Muscle of leg (tissue), 11 donors: ENCODE results near the gene GCAT. TPM values are rescaled to one million over a fixed set of nuclear protein-coding genes. Genes with fewer than 3 reads are reported as not detected.
"Not testable (repeated sequence)": the region's sequence is repeated elsewhere in the genome, so short reads cannot be mapped to it uniquely, and the experiment has no call there.

Experiments used
- DNase-seq: peaks from one replicate; pipeline ENCODE4 v3.0.0; 2013
- H3K27ac ChIP-seq: one replicate; pipeline ENCODE4 v1.5.1; 2013; ENCODE audit warnings: mild to moderate bottlenecking, low read length, control low read depth
- H3K27me3 ChIP-seq: one replicate; pipeline ENCODE4 v1.6.1; 2013; ENCODE audit warnings: low read length; ENCODE audit not compliant: control insufficient read depth, insufficient read depth
- H3K36me3 ChIP-seq: one replicate; pipeline ENCODE4 v1.6.1; 2013; ENCODE audit warnings: low read length; ENCODE audit not compliant: control insufficient read depth, insufficient read depth
- H3K4me1 ChIP-seq: one replicate; pipeline ENCODE4 v1.6.1; 2013; ENCODE audit warnings: low read length; ENCODE audit not compliant: control insufficient read depth, insufficient read depth
- H3K4me3 ChIP-seq: one replicate; pipeline ENCODE4 v1.5.1; 2013; ENCODE audit warnings: low read length, control low read depth
- H3K9me3 ChIP-seq: replicated peaks from 2 replicates; pipeline ENCODE4 v1.6.1; 2013; ENCODE audit warnings: low read depth, low read length; ENCODE audit not compliant: control insufficient read depth
- WGBS: methylation state at CpG from one replicate; pipeline ENCODE4 v1.1.5; 2013; ENCODE audit warnings: missing lambda C conversion rate; ENCODE audit not compliant: insufficient coverage; 5-methylcytosine and 5-hydroxymethylcytosine counted together
- polyA plus RNA-seq, 8 donors: library from polyadenylated mRNA; unstranded; fragments of 120-200 nt; gene quantifications; one replicate each; pipeline versions ENCODE4 v1.2.1 to v1.2.3, GENCODE V29; 2013; ENCODE audit warnings: inconsistent platforms in 1 of 8, low replicate concordance in 1 of 8; ENCODE audit not compliant: insufficient read length in 8 of 8, insufficient read depth in 1 of 8
- total RNA-seq: library from RNA; stranded (reverse); fragments of 120-200 nt; gene quantifications from one replicate; pipeline ENCODE4 v1.2.4, GENCODE V29; 2013

The GCAT gene
- total and polyA plus RNA-seq, 9 donors = 4.4 to 8.3 (median 6.9) TPM

DNA sequence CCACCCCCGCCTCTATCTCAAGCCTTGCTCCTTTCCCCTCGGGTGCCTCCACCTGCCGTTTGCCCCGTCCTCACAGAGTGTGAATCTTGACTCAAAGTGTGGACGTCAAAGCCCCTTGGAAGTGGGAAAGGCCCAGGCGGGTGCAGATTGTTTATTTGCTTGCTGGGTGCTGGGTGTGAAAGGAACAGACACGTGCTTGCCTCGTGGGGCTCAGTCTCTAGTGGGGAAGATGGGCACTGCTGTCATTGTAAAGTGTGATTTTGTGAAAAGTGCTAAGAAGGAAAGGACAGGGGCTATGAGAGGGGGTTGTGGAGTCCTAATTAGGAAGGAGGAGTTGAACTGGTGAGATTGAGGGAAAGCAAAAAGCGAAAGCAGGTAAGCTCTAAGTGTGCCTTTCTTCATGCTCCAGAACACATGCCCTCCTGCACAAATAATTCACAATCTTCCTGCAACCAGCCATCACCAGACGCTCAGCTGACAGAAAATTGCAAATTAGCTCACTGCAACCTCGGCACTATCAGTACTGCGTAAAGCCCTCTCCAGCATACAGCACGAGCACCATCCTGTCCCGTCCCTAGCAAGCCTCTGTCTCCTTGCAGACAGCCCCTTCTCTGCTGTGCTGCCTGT is 9.7 kb upstream of the GCAT start:
- no peak overlapping the region for H3K4me3 ChIP-seq
- H3K27me3 ChIP-seq = peaks cover 2% of the 10 kb centered on the region
- no peak overlapping the region for H3K27ac ChIP-seq
- no peaks in the 10 kb centered on the region for H3K36me3 ChIP-seq
- peaks cover 10% of the 10 kb centered on the region for H3K4me1 ChIP-seq
- no peak for DNase-seq
- H3K9me3 ChIP-seq = no peaks in the 10 kb centered on the region
- 44% methylated on average over 9 of the region's 14 CpGs for WGBS

- DNase-seq, H3K4me3 ChIP-seq: not testable (repeated sequence)
- 100% methylated on average over 2 of the region's 9 CpGs for WGBS
Observed at GRCh38 chr22:37799979-37800378, 7.8 kb upstream of the GCAT start.

DNA sequence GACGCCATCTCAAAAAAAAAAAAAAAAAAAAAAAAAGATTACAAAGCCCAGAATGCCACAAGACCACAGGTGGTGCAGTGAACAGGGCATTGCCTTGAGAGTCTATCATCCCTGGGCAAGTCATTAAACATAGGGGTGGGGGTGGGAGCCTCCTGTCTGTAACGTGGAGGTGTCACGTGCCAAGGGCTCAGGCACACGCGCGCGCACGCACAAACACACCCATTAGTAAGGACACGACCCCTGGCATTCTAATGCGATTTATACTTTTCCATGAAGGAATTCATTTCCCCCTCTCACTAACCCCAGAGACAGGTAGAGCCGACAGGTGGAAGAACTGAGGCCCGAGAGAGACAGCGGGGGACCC is 5.8 kb upstream of the GCAT start:
- 3% methylated on average over 5 of the region's 13 CpGs for WGBS
- H3K27ac ChIP-seq = no peak overlapping the region

More at GRCh38 chr22:37799979-37800378, 7.8 kb upstream of the GCAT start:
- not testable (repeated sequence) for H3K36me3 ChIP-seq, H3K27ac ChIP-seq, H3K9me3 ChIP-seq
- Histone ChIP-seq H3K4me1 (peaks cover 28% of the 10 kb centered on the region), H3K27me3 (peaks cover 12% of the 10 kb centered on the region)

DNA sequence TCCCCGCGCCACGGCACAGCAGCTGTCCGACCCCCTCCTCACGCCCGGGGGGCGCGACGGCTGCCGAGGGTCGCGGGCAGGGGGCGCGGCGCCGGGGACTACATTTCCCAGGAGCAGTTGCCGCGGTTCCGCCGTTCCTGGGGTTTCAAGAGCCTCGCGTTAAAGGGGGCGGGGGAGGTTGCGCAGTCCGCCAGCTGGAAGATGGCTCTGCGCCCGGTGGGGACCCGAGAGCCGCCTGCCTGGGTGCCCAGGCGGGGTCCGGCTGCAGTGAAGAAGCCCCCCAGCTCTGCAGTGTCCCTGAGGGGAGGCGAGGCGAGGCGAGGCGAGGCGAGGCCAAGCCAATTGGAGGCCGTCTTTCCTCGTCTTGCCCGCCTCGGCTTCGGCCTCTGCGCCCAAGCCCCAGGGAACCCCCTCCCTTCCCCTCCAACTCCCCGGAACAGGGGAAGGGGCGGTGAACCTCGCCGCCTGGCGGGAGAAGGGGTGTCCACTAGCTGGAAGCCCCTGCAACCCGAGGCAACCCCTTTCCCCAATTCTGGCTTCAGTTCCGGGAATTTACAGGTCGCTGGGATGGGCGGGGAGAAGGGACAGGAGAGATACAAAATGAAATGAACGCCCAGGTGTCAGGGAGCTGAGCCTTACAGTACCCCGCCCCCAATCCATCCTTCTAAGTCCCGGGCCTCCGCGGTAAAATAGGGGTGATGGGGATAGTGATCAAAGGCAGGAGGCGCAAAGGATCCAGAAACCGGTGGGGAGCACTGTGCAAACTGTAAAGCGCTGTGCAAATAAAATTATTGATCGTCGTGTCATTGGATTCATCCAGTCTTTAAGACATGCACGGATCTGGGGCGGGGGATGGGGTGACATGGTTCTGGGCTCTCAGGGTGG is 5.2 kb upstream of the GCAT start:
- 3% methylated on average over 47 of the region's 63 CpGs for WGBS
- Histone ChIP-seq H3K4me3 (peak overlapping the region; percentile 77), H3K27ac (no peak overlapping the region), H3K36me3 (no peaks in the 10 kb centered on the region), H3K4me1 (peaks cover 39% of the 10 kb centered on the region), H3K9me3 (no peaks in the 10 kb centered on the region), H3K27me3 (peaks cover 14% of the 10 kb centered on the region)
- DNase-seq = peak; percentile 85

More for the DNA sequence above, 5.8 kb upstream of the GCAT start:
- Histone ChIP-seq H3K27me3 (peaks cover 12% of the 10 kb centered on the region), H3K36me3 (no peaks in the 10 kb centered on the region), H3K4me1 (peaks cover 36% of the 10 kb centered on the region), H3K4me3 (peak overlapping the region; percentile 77), H3K9me3 (no peaks in the 10 kb centered on the region)
- DNase-seq = no peak

- Histone ChIP-seq H3K4me1 (peaks cover 44% of the 10 kb centered on the region), H3K27ac (no peak overlapping the region), H3K9me3 (no peaks in the 10 kb centered on the region), H3K27me3 (peaks cover 14% of the 10 kb centered on the region), H3K4me3 (no peak overlapping the region), H3K36me3 (no peaks in the 10 kb centered on the region)
- 36% methylated on average over 13 of the region's 16 CpGs for WGBS
- DNase-seq = no peak
Observed at GRCh38 chr22:37803195-37803638, 4.5 kb upstream of the GCAT start.

GRCh38 chr22:37803639-37804351 is 3.9 kb upstream of the GCAT start:
- peaks cover 14% of the 10 kb centered on the region for H3K27me3 ChIP-seq
- peak overlapping the region; percentile 7 for H3K27ac ChIP-seq
- DNase-seq = no peak
- no peaks in the 10 kb centered on the region for H3K9me3 ChIP-seq
- 30% methylated on average over 26 of the region's 34 CpGs for WGBS
- H3K4me3 ChIP-seq = peak overlapping the region; percentile 94
- peaks cover 49% of the 10 kb centered on the region for H3K4me1 ChIP-seq
- H3K36me3 ChIP-seq = no peaks in the 10 kb centered on the region

- H3K27ac ChIP-seq = peak overlapping the region; percentile 98
- peaks cover 6% of the 10 kb centered on the region for H3K36me3 ChIP-seq
- no peaks in the 10 kb centered on the region for H3K9me3 ChIP-seq
- 0% methylated on average over 16 of the region's 29 CpGs for WGBS
- peaks cover 14% of the 10 kb centered on the region for H3K27me3 ChIP-seq
- peaks cover 56% of the 10 kb centered on the region for H3K4me1 ChIP-seq
- peak overlapping the region; percentile 94 for H3K4me3 ChIP-seq
- DNase-seq = no peak
Observed at GRCh38 chr22:37804352-37804880, 3.3 kb upstream of the GCAT start.

DNA sequence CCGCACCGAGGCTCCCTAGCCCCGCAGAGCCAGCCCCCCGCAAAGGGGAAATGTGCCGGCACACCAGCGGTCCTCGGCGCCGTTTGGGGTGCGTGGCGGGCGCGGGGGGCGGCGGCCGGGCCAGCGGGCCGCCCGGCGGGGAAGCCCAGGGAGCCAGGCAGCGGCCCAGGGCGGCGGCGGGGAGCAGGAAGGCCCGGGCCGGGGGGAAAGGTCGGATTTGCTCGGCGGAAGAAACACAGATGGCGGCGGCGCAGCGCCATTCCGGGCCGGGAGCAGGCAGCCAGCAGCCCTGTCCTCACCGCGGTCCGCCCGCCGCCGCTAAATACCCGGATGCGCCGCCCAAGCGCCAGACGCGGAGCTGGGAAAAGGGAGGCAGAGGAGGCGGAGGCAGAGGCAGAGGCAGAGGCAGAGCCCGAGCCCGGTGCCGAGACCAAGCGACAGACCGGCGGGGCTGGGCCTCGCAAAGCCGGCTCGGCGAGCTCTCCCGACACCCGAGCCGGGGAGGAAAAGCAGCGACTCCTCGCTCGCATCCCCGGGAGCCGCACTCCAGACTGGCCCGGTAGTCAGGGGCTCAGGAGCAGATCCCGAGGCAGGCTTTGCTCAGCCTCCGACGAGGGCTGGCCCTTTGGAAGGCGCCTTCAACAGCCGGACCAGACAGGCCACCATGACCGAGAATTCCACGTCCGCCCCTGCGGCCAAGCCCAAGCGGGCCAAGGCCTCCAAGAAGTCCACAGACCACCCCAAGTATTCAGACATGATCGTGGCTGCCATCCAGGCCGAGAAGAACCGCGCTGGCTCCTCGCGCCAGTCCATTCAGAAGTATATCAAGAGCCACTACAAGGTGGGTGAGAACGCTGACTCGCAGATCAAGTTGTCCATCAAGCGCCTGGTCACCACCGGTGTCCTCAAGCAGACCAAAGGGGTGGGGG is 2.6 kb upstream of the GCAT start:
- H3K4me1 ChIP-seq = peaks cover 56% of the 10 kb centered on the region
- H3K4me3 ChIP-seq = peak overlapping the region; percentile 94
- H3K9me3 ChIP-seq = no peaks in the 10 kb centered on the region
- peaks cover 14% of the 10 kb centered on the region for H3K27me3 ChIP-seq
- WGBS = 1% methylated on average over 87 of the region's 87 CpGs
- H3K36me3 ChIP-seq = peaks cover 7% of the 10 kb centered on the region
- DNase-seq = peak; percentile 95
- peak overlapping the region; percentile 98 for H3K27ac ChIP-seq

DNA sequence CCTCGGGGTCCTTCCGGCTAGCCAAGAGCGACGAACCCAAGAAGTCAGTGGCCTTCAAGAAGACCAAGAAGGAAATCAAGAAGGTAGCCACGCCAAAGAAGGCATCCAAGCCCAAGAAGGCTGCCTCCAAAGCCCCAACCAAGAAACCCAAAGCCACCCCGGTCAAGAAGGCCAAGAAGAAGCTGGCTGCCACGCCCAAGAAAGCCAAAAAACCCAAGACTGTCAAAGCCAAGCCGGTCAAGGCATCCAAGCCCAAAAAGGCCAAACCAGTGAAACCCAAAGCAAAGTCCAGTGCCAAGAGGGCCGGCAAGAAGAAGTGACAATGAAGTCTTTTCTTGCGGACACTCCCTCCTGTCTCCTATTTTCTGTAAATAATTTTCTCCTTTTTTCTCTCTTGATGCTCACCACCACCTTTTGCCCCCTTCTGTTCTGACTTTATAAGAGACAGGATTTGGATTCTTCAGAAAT is 1.9 kb upstream of the GCAT start:
- 18% methylated on average over 8 of the region's 10 CpGs for WGBS
- peaks cover 7% of the 10 kb centered on the region for H3K36me3 ChIP-seq
- peaks cover 14% of the 10 kb centered on the region for H3K27me3 ChIP-seq

More for the DNA sequence above, 1.9 kb upstream of the GCAT start:
- peak; percentile 45 for DNase-seq
- Histone ChIP-seq H3K9me3 (no peaks in the 10 kb centered on the region), H3K4me3 (peak overlapping the region; percentile 94), H3K4me1 (peaks cover 56% of the 10 kb centered on the region), H3K27ac (peak overlapping the region; percentile 98)
